GM12801 (cell line): ENCODE data around the gene DNASE1L3.

ENCODE experiments used
- CTCF ChIP-seq: IDR thresholded peaks from one replicate; pipeline ENCODE4 v1.5.1; 2011; ENCODE audit warnings: control low read depth; ENCODE audit not compliant: insufficient read length; ENCODE audit errors: extremely low read depth

Gene DNASE1L3

DNA sequence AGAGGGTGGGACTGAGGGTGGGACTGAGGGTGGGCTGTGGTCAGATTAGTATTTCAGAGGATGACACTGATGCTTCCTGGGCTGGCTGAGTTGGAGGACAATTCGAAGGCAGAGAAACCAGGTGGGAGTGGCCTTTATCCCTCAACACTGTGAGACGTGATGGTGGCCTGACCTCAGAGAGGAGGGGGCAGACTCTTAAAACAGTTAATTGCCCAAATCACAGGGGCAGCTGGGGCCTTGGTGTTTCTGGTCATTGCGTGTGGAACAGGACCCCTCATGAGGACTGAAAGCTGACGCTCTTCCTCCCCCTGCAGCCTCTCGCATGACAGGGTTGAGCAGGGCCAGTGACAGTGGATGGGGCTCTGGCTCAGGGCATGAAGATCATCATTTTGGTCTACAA lies 18.7 kb downstream of the DNASE1L3 start:
- TF ChIP-seq CTCF = no peak

- no peak for TF ChIP-seq CTCF
These were observed 19.3 kb downstream of the DNASE1L3 start for GRCh38 chr3:58191361-58191991.

DNA sequence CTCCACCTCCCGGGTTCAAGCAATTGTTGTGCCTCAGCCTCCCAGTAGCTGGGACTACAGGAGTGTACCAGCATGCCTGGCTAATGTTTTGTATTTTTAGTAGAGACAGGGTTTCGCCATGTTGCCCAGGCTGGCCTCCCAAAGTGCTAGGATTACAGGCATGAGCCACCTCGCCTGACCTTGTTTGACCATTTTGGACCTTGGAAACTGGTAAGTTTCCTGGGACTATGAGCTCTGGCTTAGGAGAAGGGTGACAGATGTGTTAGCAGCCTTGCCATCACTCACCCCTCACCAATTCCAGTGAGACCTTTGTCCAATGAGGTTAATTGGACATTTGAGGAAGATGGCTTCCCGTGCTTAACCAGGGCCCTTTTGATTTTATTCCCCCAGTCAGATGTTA lies 19.9 kb downstream of the DNASE1L3 start:
- no peak for TF ChIP-seq CTCF

DNA sequence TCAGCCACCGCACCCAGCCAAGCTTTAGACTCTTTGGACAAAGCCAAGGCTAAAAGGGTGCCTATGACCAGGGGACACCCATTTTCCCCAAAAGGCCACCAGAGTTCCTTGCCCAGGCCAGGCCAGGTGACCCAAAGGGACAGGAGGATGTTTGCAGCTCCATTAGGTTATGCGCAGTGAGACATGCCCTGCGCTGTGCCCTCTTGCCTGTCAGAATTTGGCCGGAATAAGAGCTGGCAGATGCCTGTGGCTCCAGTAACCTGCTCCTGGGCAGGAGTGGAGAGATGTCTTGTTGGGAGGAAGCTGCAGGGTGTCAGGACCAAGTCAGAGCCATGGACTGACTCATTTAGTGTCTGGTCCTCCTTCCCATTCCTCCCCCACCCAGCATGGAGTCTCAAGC lies 20.5 kb downstream of the DNASE1L3 start:
- no peak for TF ChIP-seq CTCF

DNA sequence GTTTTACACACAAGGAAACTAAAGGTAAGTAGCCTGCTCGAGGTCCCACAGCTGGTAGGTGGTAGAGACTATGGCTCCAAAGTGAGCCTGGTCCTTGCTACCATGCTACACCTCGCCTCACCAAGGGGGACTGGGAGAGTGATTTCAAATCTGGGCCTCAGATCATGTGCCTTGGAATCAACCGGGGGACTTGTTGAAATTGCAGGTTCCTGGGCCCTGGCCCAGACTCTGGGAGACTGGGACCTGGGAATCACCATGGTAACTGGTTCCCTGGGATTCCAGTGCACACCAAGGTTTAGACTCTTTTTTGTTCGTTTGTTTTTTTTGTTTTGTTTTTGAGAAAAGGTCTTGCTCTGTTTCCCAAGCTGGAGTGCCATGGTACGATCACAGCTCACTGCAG lies 21.1 kb downstream of the DNASE1L3 start:
- TF ChIP-seq CTCF = no peak

GRCh38 chr3:58188921-58189451 lies 21.8 kb downstream of the DNASE1L3 start:
- TF ChIP-seq CTCF = no peak

GRCh38 chr3:58188173-58188564 lies 22.6 kb downstream of the DNASE1L3 start:
- TF ChIP-seq CTCF = no peak
